Esophagus muscularis mucosa (tissue), 4 donors: Measurements from ENCODE around the gene NSA2. TPM values are rescaled to one million over a fixed set of nuclear protein-coding genes. Genes with fewer than 3 reads are reported as not detected.
A peak's percentile ranks its signal among the peaks of the same experiment; 100 is the strongest.

Experiments
- DNase-seq: peaks from one replicate; pipeline ENCODE4 v3.0.0-alpha.2; 2017; ENCODE audit errors: extremely low spot score
- H3K27ac ChIP-seq, 4 donors: fragments of 200-600 bp; sonication (generic); replicated peaks in 1 of 4; 1 replicate in 3 of 4; 2 replicates in 1 of 4; pipeline ENCODE4 v1.5.1; 2016 to 2019; ENCODE audit warnings: mild to moderate bottlenecking in 1 of 4
- H3K27me3 ChIP-seq, 4 donors: fragments of 200-600 bp; sonication (generic); one replicate each; pipeline versions ENCODE4 v1.5.1 to v1.6.0; 2016 to 2019
- H3K36me3 ChIP-seq, 4 donors: fragments of 200-600 bp; sonication (generic); one replicate each; pipeline ENCODE4 v1.5.1; 2016 to 2019
- H3K4me1 ChIP-seq, 4 donors: fragments of 200-600 bp; sonication (generic); one replicate each; pipeline ENCODE4 v1.5.1; 2016 to 2019
- H3K4me3 ChIP-seq, 4 donors: fragments of 200-600 bp; sonication (generic); 1 replicate in 2 of 4; 2 replicates in 2 of 4; pipeline ENCODE4 v1.5.1; 2016 to 2019; ENCODE audit warnings: mild to moderate bottlenecking in 4 of 4, moderate library complexity in 1 of 4
- H3K9me3 ChIP-seq, 4 donors: fragments of 200-600 bp; sonication (generic); 1 replicate in 3 of 4; 2 replicates in 1 of 4; pipeline ENCODE4 v1.5.1; 2016 to 2019
- EP300 ChIP-seq: sonication (generic); formaldehyde crosslinking; IDR thresholded peaks from one replicate; pipeline ENCODE4 v1.6.1; 2017; ENCODE audit warnings: antibody characterized with exemption
- POLR2A ChIP-seq: fragments of 450-650 bp; IDR thresholded peaks from one replicate; pipeline ENCODE4 v1.6.1; 2017; ENCODE audit warnings: antibody characterized with exemption, moderate library complexity, mild to moderate bottlenecking, low read depth
- POLR2AphosphoS5 ChIP-seq, 2 donors: sonication (generic); formaldehyde crosslinking; IDR thresholded peaks; one replicate each; pipeline ENCODE4 v1.6.1; 2017; ENCODE audit warnings: antibody characterized with exemption in 2 of 2
- WGBS: methylation state at CpG from one replicate; pipeline ENCODE4 v1.1.5; 2018; 5-methylcytosine and 5-hydroxymethylcytosine counted together
- intact Hi-C: fragments of 100-400 bp; cut with DNase I; formaldehyde crosslinking; loops from one replicate; pipeline ENCODE4 v1.15.1; 2023
- total RNA-seq, 4 donors: library from RNA; depleted of rRNA; stranded (reverse); fragments of >200 nt; gene quantifications; one replicate each; pipeline versions ENCODE4 v1.1.0 to v1.2.1, GENCODE V29; 2016
- TF ChIP-seq, protein P1 (sequence below), 3 experiments: fragments of 200-600 bp in 2 of 3; fragments of 450-650 bp in 1 of 3; sonication (generic) in 2 of 3; IDR thresholded peaks; one replicate each; pipeline ENCODE4 v1.5.1; 2017 to 2019; ENCODE audit warnings: antibody characterized with exemption in 3 of 3, mild to moderate bottlenecking in 2 of 3, moderate library complexity in 1 of 3

The NSA2 gene
- total RNA-seq, 4 donors from 2014 or later = 85.2 to 120 (median 110) TPM

DNA sequence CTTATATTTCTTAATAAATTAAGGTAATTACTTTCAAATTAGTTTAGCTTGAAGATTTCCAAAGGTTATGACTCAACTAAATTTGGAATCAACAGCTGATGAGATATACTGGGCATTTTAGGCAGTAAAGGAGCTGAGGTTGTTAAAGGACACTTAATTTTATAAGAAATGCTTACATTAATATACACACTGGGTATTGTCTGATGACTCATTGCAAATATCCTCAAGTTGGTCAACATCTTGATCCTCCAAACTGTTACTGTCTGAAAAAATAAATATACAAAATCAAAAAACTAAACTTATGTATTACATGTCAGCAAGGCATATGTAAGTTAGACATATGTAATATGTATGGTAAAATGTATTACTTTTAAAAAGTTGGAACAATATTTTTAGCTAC is 3.5 kb upstream of the NSA2 start:
- Histone ChIP-seq H3K4me1 (peaks cover 24 to 41% (median 32%) of the 10 kb centered on the region in 4 donors), H3K27me3 (no peaks in the 10 kb centered on the region), H3K36me3 (peaks cover 2 to 41% (median 26%) of the 10 kb centered on the region in 4 donors), H3K9me3 (no peaks in the 10 kb centered on the region), H3K27ac (no peak overlapping the region), H3K4me3 (no peak overlapping the region)
- TF ChIP-seq POLR2A (no peak), EP300 (no peak), POLR2AphosphoS5 (IDR thresholded peaks at IDR 0.05) (no peak)
- TF ChIP-seq, protein P1, sequence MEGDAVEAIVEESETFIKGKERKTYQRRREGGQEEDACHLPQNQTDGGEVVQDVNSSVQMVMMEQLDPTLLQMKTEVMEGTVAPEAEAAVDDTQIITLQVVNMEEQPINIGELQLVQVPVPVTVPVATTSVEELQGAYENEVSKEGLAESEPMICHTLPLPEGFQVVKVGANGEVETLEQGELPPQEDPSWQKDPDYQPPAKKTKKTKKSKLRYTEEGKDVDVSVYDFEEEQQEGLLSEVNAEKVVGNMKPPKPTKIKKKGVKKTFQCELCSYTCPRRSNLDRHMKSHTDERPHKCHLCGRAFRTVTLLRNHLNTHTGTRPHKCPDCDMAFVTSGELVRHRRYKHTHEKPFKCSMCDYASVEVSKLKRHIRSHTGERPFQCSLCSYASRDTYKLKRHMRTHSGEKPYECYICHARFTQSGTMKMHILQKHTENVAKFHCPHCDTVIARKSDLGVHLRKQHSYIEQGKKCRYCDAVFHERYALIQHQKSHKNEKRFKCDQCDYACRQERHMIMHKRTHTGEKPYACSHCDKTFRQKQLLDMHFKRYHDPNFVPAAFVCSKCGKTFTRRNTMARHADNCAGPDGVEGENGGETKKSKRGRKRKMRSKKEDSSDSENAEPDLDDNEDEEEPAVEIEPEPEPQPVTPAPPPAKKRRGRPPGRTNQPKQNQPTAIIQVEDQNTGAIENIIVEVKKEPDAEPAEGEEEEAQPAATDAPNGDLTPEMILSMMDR (IDR thresholded peaks at IDR 0.05) = no peak
- intact Hi-C loops = no loop called here
- DNase-seq = no peak

DNA sequence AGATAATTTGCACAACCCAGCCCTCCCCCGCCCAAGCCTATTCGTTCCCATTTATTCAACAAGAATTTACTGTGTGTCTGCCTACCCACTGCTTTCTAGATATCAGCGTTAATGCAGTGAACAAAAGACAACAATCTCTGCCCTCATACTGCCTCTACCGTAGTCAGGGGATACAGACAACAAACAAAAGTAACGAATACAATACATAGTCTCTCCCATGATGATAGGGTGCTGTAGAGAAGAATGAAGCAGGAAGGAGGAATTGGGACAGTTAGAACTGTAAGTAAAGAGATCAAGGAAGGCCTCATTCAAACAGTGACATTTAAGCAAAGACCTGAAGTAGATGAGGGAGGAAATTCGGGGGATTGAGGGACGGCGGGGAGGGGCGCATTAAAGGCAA is 1.8 kb upstream of the NSA2 start:
- Histone ChIP-seq H3K27ac (no peak overlapping the region), H3K4me1 (peaks cover 24 to 41% (median 33%) of the 10 kb centered on the region in 4 donors), H3K4me3 (no peak overlapping the region), H3K9me3 (no peaks in the 10 kb centered on the region), H3K36me3 (peaks cover 0 to 44% (median 26%) of the 10 kb centered on the region in 4 donors), H3K27me3 (no peaks in the 10 kb centered on the region)
- TF ChIP-seq POLR2A = no peak
- no peak for TF ChIP-seq EP300
- TF ChIP-seq POLR2AphosphoS5 (IDR thresholded peaks at IDR 0.05) = no peak
- TF ChIP-seq, protein P1 (IDR thresholded peaks at IDR 0.05) = no peak
- DNase-seq = no peak
- intact Hi-C loops = loop anchor here (5.0 kb wide), 2 partner anchors 152 to 287 kb away; partner anchors contain the start of gene GCNT4
- 76% methylated on average over 9 of the region's 9 CpGs for WGBS

DNA sequence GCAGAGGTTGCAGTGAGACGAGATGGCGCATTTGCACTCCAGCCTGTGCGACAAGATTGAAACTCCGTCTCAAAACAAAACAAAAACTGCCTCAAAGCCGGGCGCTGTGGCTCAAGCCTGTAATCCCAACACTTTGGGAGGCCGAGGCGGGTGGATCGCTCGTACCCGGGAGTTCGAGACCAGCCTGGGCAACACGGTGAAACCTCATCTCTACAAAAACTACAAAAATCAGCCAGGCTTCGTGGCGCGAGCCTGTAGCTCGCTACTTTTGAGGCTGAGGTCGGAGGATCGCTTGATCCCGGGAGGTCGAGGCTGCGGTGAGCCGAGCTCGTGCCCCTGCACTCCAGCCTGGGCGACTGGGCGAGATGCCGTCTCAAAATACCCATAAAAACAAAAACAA is 1.1 kb upstream of the NSA2 start:
- intact Hi-C loops = loop anchor here (5.0 kb wide), 2 partner anchors 151 to 286 kb away; partner anchors contain the start of gene GCNT4
- TF ChIP-seq POLR2AphosphoS5 (IDR thresholded peaks at IDR 0.05) (no peak), EP300 (no peak), POLR2A (no peak)
- TF ChIP-seq, protein P1 (IDR thresholded peaks at IDR 0.05) = no peak
- WGBS = 68% methylated on average over 27 of the region's 27 CpGs
- peak overlapping the region; percentile 77 to 87 (median 81) for H3K4me3 ChIP-seq
- H3K27me3 ChIP-seq = no peaks in the 10 kb centered on the region
- DNase-seq = no peak
- H3K4me1 ChIP-seq = peaks cover 24 to 40% (median 33%) of the 10 kb centered on the region in 4 donors
- peak overlapping the region; percentile 77 to 87 (median 86) for H3K27ac ChIP-seq
- peaks cover 5 to 45% (median 29%) of the 10 kb centered on the region in 4 donors for H3K36me3 ChIP-seq
- no peaks in the 10 kb centered on the region for H3K9me3 ChIP-seq

GRCh38 chr5:74766418-74766848 is 616 bp upstream of the NSA2 start:
- no peak for TF ChIP-seq POLR2A
- TF ChIP-seq, protein P1 (IDR thresholded peaks at IDR 0.05) = peak in 1 of 3 experiments; percentile 45
- 0% methylated on average over 10 of the region's 10 CpGs for WGBS
- Histone ChIP-seq H3K4me1 (peaks cover 24 to 35% (median 31%) of the 10 kb centered on the region in 4 donors), H3K27ac (peak overlapping the region; percentile 77 to 87 (median 86)), H3K27me3 (no peaks in the 10 kb centered on the region), H3K9me3 (no peaks in the 10 kb centered on the region), H3K36me3 (peaks cover 10 to 45% (median 32%) of the 10 kb centered on the region in 4 donors), H3K4me3 (peak overlapping the region; percentile 77 to 87 (median 81))
- intact Hi-C loops = loop anchor here (5.0 kb wide), 2 partner anchors 151 to 286 kb away; partner anchors contain the start of gene GCNT4
- no peak for DNase-seq

- H3K4me3 ChIP-seq = peak overlapping the region; percentile 77 to 87 (median 81)
- TF ChIP-seq POLR2AphosphoS5 (IDR thresholded peaks at IDR 0.05) = no peak
- no peak for TF ChIP-seq EP300
- no peak for TF ChIP-seq POLR2A
- TF ChIP-seq, protein P1 (IDR thresholded peaks at IDR 0.05) = no peak
- no peaks in the 10 kb centered on the region for H3K9me3 ChIP-seq
- WGBS = 0% methylated on average over 9 of the region's 9 CpGs
- no peak for DNase-seq
- H3K27me3 ChIP-seq = no peaks in the 10 kb centered on the region
- peaks cover 24 to 34% (median 31%) of the 10 kb centered on the region in 4 donors for H3K4me1 ChIP-seq
- H3K27ac ChIP-seq = peak overlapping the region; percentile 77 to 87 (median 86)
- intact Hi-C loops = loop anchor here (5.0 kb wide), 2 partner anchors 150 to 285 kb away; partner anchors contain the start of gene GCNT4
- H3K36me3 ChIP-seq = peaks cover 21 to 45% (median 37%) of the 10 kb centered on the region in 4 donors
These were observed 497 bp downstream of the NSA2 start for GRCh38 chr5:74767579-74767913.
